GM12865 (cell line): ENCODE data around the gene FXYD3.

Experiments used
- DNase-seq: peaks from one replicate; pipeline ENCODE4 v3.0.0; 2010; ENCODE audit warnings: low read depth
- H3K4me3 ChIP-seq: 2 replicates; pipeline ENCODE4 v1.5.1; 2011; ENCODE audit warnings: mild to moderate bottlenecking, low read depth, low read length, control low read depth
- TF ChIP-seq, protein P1 (sequence below): IDR thresholded peaks from 2 replicates; pipeline ENCODE4 v1.5.1; 2011; ENCODE audit warnings: low read length, control low read depth, low read depth, inconsistent platforms; ENCODE audit not compliant: insufficient read depth; ENCODE audit errors: missing control alignments

The FXYD3 gene

DNA sequence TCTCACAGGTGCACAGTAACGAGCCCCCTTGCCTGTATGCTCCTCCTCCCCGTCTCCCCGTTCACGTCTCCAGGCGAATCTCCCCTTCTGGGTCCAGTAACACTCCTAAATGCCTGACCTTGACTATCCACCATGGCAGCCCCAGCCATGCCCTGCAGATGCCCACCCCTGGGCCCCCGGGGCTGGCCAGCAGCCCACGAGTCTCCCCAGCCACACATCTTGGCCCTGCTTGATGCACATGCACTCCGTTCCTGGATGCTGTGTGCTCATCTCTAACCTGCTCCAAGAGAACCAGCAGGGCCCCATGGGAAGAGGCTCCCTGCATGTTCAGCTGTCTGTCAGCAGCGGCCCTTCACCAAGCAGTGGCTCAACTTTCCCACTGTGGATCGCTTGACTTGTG is 42.1 kb upstream of the FXYD3 start:
- no peak overlapping the region for H3K4me3 ChIP-seq
- TF ChIP-seq, protein P1, sequence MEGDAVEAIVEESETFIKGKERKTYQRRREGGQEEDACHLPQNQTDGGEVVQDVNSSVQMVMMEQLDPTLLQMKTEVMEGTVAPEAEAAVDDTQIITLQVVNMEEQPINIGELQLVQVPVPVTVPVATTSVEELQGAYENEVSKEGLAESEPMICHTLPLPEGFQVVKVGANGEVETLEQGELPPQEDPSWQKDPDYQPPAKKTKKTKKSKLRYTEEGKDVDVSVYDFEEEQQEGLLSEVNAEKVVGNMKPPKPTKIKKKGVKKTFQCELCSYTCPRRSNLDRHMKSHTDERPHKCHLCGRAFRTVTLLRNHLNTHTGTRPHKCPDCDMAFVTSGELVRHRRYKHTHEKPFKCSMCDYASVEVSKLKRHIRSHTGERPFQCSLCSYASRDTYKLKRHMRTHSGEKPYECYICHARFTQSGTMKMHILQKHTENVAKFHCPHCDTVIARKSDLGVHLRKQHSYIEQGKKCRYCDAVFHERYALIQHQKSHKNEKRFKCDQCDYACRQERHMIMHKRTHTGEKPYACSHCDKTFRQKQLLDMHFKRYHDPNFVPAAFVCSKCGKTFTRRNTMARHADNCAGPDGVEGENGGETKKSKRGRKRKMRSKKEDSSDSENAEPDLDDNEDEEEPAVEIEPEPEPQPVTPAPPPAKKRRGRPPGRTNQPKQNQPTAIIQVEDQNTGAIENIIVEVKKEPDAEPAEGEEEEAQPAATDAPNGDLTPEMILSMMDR = no peak
- DNase-seq = no peak

DNA sequence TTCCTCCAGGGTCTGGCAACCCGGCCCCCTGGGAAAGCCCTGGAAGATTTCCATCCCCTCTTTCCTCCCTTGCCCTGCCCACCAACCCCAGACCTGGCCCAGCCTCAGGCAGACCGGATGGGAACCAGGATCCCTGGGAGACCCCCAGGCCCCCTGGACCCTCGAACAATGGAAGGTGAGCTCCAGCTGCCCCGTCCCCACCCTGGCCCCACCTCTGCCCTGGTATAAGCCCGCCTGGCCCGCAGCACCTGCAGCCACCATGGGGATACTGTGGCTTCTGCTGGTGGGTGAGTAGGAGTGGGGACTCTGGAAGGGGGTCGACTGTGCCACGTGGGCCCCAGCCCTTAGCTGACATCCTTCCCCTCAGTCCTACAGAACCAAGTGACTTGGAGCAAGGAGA is 41.7 kb upstream of the FXYD3 start:
- TF ChIP-seq, protein P1 = no peak
- no peak overlapping the region for H3K4me3 ChIP-seq
- no peak for DNase-seq

DNA sequence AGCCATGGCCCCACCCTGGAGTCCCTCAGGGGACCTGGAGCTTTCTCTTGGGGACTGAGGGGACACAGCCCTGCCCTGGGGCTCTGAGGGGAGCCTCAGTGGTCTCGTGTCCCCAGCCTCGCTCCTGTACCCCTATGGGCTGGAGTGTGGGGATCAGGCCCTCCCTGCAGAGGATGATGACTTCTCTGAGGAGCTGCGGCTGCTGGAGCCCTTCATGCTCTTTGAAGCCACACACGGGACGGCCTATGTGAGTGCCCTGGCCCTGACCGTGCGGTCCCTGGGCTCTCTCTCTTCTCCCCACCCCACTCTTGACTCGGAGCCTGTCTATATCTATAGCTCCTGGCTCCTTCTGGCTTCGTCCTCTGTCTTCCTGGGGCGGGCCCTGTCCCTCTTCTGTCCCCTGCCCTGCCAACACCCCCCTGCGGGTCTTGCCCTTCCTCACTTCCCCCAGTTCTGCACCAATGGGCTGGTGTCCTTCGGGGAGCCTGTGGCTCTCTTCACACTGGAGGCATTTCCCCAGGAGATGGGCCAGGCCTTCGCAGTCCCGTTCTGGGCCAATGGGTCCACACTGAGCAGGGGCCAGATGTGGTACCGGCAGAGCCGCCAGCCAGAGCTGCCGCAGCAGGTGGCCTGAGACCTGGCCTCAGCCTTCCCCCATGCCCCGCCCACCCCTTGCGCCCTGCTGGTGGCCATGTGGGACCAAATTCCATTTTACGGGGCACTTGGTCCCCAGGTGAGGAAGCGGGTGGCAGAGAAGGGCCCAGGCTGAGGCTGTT is 41.0 kb upstream of the FXYD3 start:
- no peak overlapping the region for H3K4me3 ChIP-seq
- TF ChIP-seq, protein P1 = no peak
- DNase-seq = no peak

DNA sequence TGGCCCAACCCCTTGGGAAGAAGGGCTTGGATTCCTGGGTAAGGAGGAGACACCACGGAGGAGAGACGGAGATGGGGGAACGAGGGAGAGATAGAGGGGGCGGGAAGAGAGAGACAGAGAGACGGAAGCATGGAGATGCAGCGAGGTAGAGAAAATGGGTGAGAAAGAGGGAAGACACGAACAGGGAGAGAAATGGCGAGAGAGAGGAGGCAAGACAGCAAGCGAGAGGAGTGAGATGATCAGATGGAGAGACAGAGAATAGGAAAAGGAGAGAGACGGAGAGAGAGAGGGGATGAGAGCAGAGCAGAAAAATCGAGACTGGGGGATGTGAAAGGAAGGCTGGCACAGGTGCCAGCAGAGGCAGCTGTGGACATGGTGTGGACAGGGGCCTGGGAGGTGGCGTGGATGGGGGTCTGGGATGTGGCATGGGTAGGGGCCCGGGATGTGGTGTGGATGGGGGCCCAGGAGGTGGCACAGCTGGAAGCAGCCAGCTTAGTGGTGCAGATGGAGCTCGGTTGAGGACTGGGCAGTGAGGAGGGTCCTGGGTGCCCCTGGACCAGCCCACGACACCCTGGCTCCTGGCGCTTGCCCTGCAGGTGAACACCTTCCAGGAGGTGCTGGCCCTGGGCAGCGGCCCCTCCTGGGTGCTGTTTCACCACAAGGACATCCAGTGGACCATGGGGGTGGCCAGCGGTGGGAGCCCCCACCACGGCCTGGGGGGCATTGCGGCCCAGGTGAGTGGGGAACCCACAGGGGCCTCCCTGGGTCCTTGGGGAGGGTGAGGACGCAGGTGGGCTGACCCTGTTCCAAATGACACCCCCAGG is 40.2 kb upstream of the FXYD3 start:
- no peak overlapping the region for H3K4me3 ChIP-seq
- no peak for DNase-seq
- TF ChIP-seq, protein P1 = no peak

DNA sequence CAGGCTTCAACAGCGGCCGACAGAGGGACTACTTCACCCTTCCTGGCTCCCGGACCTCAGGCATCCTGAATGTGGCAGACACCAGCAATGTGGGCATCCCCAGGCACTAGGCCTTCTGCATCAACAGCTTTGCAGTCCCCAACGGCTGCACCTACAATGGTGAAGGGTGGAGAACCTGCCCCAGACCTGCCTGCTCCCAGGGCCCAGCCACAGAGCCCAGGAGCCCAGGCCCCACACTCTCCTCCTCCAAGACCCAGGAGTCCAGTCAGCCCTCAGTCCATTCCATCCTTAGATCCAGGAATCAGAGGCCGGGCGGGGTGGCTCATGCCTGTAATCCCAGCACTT is 39.6 kb upstream of the FXYD3 start:
- TF ChIP-seq, protein P1 = no peak
- H3K4me3 ChIP-seq = no peak overlapping the region
- no peak for DNase-seq

DNA sequence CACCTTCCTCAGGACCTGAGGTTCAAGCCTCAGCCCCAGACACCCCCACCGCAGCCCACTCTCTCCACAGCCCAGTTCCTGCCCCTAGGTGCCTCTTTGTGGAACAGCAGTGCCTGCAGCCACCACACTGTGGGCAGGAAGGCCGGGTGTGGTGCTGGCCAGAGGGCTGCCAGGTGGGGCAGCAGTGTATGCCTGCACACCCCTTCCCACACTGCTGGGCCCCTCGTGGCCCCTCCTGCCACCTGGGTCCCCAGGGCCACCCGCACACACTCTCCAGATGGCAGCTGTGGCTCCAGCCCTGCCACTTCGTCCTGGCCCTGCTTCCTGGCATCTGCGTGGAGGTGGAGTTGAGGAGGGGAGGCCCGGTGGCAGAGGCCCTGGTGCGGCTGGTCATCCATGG is 39.0 kb upstream of the FXYD3 start:
- H3K4me3 ChIP-seq = no peak overlapping the region
- no peak for DNase-seq
- TF ChIP-seq, protein P1 = no peak
